A549 (cell line): Measurements from ENCODE around the gene SRGAP3.

ENCODE experiments used
- CTCF ChIP-seq: fragments of >200 bp; sonication (Bioruptor Twin); formaldehyde crosslinking; IDR thresholded peaks from 3 replicates; pipeline ENCODE4 v1.5.1; 2016
- NFE2L2 ChIP-seq: fragments of 150-350 bp; conservative IDR thresholded peaks from 2 replicates; pipeline ENCODE4 v1.6.1; 2014; ENCODE audit warnings: low read length
- POLR2A ChIP-seq: IDR thresholded peaks from 2 replicates; pipeline ENCODE4 v1.6.1; 2012; ENCODE audit warnings: mild to moderate bottlenecking, low read length
- RAD21 ChIP-seq, 2 experiments: fragments of >200 bp in 1 of 2; sonication (Bioruptor Twin) in 1 of 2; formaldehyde crosslinking in 1 of 2; IDR thresholded peaks in 1 of 2; conservative IDR thresholded peaks in 1 of 2; 2 replicates in 1 of 2; 3 replicates in 1 of 2; pipeline ENCODE4 v1.6.1; 2012 to 2018; ENCODE audit warnings: inconsistent platforms in 1 of 2
- SREBF2 ChIP-seq: fragments of 450-650 bp; IDR thresholded peaks from 2 replicates; pipeline ENCODE4 v1.6.1; 2014; ENCODE audit warnings: mild to moderate bottlenecking, moderate library complexity
- TF ChIP-seq, protein P1 (sequence below): IDR thresholded peaks from 2 replicates; pipeline ENCODE4 v1.6.1; 2012

GRCh38 chr3:9203317-9203716 is 46.1 kb downstream of the SRGAP3 start:
- TF ChIP-seq SREBF2 (no peak), CTCF (no peak), POLR2A (no peak), RAD21 (conservative IDR thresholded peaks at IDR 0.05 in 1 of 2, IDR thresholded peaks at IDR 0.05 in 1 of 2) (no peak), NFE2L2 (no peak)
- TF ChIP-seq, protein P1, sequence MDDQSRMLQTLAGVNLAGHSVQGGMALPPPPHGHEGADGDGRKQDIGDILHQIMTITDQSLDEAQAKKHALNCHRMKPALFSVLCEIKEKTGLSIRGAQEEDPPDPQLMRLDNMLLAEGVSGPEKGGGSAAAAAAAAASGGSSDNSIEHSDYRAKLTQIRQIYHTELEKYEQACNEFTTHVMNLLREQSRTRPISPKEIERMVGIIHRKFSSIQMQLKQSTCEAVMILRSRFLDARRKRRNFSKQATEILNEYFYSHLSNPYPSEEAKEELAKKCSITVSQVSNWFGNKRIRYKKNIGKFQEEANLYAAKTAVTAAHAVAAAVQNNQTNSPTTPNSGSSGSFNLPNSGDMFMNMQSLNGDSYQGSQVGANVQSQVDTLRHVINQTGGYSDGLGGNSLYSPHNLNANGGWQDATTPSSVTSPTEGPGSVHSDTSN, result no peak
